Stimulated activated CD4-positive, alpha-beta T cell treated with anti-CD3 and anti-CD28 coated beads, Interleukin-15, amount 100 ng/mL, for 1 hour (primary cell): ENCODE results near the gene IQCE.

Experiments
- DNase-seq, 2 donors: peaks; one replicate each; pipeline ENCODE4 v3.0.0-alpha.2; 2020; ENCODE audit warnings: low read depth in 1 of 2, low spot score in 1 of 2

Gene IQCE

DNA sequence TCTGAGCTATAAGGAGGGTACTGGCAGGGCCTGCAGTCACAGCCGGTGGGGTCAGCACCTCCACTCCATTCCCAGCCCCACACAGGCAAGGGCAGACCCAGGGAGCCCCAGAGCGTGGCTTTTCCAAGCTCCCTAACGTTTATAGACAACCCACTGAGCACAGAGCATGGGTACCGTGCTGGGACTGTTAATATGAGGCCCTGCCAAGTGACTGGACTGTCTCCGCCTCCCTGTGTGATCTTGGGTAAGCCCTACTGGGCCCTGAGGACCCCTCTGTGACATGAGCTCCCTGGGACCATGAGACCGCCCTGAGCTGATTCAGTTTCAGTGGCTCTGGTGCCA is 85.4 kb downstream of the IQCE start:
- DNase-seq = no peak

DNA sequence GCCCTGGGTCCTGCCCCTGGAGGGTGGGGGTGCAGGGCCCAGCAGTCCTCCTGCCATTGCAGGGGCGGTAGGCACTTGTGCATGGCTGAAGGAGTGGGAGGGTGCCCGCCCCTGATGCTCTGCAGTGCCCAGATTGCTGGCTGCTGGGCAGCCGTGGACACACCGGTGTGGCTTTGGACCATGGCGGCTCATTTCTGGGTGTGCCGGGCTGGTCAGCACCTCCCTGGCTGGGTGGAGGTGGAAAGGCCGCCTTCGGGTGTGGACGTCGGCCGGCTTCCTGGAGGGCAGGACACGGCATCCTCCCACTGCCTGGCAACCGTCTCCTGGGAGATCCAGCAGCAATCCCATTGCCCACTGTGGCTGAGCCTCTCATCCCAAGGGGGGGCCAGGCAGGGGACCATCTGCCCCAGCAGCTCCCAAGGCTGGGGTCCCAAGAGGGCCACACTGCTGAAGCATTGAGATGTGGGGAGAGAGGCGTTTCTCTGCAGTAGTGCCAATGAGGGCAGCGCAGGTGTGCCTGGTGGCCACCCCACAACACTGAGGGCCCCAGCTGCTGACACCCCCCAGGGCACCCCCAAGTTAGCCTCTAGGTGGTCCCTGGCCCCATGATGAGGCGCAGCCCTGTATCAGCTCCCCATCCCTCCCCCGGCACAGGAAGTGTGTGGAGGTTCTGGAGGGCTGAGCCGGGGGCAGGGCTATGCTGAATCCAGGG is 85.9 kb downstream of the IQCE start:
- no peak for DNase-seq

DNA sequence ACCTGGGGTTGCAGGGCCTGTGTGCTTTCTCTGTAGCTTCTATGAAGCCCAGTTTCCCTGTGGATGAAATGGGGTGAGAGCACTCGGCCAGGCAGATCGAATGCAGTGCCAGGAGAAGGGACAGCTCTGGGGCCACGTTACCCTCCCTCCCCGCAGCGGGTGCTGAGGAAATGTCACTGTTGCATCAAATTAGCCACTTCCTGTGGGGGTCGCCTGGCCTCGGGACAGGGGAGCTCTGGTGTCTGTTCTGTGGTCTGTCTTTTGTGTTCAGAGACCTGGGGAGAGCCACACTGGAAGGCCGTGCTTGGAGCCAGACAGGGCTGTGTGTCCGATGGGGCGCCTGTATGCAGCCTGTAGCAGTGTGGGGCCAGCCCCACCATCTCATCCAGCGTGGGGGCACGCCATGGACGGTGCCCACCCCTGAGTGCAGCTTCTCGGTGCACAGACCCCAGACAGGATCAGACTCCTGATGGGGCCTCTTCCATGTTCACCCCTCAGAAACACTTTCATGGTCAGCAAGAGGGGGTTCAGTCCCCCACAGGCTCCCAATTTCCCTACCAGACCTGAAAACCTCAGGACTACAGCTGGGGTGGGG is 86.6 kb downstream of the IQCE start:
- DNase-seq = no peak

DNA sequence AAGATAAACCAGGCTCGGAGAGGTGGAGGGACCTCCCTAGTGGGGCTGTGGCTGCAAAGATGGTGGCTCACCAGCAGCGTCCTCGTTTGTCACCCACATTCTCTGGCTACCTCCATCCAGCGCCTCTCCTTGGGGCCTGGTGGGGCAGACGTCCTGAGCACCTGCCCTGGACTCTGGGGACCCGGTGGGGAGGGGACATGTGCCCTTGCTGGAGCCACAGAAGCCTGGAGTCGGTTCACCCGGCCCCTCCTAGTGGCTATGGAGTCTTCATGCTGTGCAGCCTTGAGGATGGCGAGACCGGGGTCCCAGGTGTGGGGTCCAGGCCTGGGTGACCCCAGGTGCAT is 87.5 kb downstream of the IQCE start:
- DNase-seq = no peak

DNA sequence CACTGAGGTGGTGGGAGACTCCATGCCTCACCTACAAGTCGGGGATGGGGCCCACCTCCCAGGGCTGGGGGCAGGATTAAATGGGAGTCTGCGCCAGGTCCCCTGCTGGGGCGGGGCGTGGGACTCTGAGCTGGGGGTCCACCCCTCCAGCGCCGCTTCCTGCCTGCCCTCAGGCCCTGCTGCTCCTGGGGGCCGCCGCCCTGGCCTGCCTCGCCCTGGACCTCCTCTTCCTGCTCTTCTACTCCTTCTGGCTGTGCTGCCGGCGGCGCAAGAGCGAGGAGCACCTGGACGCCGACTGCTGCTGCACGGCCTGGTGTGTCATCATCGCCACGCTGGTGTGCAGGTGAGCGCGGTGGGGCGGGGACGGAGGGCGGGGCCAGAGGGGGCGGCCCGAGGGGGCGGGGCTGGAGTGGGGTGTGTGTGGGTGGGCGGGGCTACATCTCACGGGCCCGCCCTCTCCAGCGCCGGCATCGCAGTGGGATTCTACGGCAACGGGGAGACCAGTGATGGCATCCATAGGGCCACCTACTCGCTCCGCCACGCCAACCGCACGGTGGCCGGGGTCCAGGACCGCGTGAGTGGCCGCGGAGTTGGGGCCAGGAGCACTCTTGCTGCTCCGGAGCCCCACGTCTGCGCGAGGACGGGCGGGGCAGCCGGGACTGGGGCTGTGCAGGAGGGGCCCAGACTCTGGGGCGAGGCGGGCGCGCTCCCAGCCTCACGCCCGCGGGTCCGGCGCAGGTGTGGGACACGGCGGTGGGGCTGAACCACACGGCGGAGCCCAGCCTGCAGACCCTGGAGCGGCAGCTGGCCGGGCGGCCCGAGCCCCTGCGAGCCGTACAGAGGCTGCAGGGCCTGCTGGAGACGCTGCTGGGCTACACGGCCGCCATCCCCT is 88.1 kb downstream of the IQCE start:
- no peak for DNase-seq

DNA sequence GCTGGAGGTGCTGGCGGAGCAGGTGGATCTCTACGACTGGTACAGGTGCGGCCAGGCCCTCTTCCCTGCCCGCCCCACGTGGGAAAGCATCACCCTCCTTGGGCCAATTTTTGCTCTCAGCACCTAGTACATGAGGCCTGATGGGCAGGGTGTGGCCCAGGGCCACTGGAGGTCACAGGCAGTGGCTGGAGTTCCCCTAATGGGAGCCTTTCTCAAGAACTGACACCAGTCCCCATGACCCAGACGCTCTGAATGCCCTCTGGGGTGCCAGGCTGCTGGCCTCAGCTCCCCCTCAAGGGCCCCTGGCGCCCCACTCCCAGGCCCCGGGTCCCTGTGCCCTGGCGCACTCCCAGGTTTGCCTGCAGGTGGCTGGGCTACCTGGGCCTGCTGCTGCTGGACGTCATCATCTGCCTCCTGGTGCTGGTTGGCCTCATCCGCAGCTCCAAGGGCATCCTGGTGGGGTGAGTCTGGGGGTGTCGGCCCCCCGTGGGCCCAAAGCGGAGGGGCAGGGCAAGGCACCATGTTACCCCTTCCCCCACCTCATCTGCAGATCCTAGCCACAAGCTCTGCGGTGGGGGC is 88.9 kb downstream of the IQCE start:
- DNase-seq = no peak

DNA sequence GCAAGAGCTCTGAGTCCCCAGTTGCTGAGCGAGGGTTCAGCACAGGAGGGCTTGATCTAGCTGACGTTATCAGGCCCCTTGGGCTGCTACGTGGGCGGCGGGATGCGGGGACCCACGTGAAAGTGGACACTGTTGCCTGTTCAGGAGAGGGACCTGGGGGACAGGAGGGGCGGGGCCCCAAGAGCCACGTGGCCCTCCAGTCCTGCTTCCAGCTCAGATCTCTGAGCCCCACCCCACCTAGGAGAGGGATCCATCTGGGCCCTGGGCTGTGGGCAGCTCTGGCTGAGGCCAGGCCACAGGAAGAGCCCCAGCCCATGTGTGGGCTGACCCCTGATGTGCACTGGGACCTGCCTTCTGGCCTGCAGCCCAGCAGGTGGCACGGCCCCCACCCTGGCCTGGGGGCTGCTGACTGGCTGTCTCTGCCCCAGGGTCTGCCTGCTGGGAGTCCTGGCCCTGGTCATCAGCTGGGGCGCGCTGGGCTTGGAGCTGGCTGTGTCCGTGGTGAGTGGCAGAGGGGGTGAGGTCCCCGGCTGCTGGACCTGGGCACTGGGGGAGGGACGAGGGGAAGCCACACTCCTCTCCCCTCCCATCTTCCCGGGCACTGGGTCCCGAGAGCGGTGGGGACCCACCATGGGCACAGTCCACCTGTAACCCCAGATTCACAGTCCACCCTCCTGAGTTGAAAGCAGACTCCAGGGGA is 90.5 kb downstream of the IQCE start:
- no peak for DNase-seq

DNA sequence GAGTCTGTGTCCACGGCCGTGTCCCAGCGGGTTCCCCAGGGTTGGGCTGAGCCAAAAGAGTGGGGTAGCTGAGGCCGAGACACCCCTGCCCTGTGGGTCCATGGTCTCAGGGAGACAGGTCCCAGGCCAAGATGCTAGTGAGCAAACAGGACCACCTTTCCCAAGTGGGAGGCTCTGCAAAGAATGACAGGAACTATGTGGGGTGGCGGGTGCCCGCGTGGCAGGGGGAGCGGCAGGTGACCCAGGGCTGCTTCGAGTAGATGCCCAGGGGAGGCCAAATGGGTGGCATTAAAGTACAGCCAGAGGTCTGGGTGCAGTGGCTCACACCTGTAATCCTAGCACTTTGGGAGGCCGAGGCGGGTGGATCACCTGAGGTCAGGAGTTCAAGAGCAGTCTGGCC is 91.2 kb downstream of the IQCE start:
- DNase-seq = no peak

DNA sequence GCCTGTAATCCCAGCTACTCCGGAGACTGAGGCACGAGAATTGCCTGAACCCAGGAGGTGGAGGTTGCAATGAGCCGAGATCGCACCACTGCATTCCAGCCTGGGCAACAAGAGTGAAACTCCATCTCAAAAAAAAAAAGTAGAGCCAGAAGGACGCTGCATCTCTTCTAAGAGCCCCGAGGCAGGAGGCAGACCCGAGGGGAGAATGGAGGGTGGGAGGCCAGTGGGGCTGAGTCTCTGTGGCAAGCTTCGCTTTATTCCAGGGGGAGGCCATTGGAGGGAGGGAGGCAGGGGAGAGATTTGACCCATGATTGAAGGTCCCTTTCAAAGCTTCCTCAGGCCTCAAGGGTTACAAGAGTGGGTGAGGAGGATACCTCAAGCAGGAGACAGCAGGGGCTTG is 91.7 kb downstream of the IQCE start:
- DNase-seq = no peak

DNA sequence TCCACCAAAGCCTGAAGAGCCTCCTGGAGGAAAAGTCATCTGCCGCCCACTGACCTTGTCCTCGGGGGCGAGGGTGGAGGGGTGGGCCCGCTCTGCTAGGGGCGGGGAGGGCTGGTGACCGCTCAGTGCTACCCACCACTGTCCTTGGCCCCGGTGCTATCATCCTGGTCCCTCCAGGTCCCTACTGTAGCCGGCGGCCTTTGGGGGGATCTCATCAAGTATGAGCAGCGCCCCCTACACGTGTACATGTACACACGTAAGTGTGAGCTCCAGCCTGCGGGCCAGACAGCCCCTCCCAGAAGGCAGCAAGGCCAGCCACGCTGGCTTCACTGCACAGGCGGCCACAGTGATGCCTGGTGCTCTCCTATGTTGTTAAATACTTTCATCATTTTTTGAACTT is 92.6 kb downstream of the IQCE start:
- DNase-seq = no peak

DNA sequence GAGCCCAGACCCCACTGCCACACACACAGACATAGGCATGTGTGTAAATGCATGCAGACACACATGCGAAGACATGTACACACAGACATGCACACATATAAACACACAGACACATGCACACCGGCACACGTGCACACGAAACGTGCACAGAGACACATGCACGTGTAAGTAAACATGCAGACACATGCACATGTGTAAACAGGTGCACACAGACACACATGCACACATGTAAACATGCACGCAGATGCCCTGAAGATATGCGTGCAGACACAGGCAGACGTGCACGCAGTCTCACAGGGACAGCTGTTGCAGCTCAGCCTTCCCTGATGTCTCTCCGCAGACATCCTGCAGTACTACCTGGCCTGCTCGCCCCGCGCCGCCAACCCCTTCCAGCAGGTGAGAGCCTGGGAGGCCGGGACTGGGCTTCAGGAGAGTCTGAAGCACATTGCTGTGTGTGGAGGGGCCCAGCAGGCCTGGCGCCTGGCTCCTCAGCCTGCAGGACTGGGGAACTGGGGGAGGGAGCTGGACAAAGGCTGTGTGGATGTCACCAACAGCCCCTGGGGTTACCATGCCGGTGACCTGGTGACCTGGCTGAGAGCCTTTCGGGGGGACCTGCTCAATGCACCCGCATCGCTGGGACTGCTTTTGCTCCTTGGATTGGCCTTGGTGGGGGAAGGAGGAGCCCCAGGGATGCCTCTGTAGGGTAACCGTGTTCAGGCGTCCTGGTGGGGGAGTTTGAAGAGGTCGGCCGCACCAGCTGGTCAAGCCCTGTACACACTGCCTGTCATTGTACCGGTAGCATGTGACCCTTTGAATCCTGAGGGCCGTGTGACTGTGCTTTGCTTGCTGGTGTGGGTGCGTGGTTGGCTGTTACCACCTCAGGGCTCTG is 93.3 kb downstream of the IQCE start:
- DNase-seq = no peak

DNA sequence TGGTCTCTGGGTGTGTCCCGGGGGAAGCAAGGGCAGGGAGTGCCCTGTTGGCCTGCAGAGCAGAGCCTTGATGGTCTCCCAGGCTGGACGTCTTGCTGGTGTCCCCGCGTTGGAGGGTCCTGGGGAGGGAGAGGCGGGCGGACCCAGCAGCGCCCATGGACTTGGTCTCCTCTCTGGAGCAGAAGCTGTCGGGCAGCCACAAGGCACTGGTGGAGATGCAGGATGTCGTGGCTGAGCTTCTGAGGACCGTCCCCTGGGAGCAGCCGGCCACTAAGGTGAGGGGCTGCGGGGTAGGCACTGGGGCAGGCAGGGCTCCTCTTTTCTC is 93.9 kb downstream of the IQCE start:
- DNase-seq = no peak

DNA sequence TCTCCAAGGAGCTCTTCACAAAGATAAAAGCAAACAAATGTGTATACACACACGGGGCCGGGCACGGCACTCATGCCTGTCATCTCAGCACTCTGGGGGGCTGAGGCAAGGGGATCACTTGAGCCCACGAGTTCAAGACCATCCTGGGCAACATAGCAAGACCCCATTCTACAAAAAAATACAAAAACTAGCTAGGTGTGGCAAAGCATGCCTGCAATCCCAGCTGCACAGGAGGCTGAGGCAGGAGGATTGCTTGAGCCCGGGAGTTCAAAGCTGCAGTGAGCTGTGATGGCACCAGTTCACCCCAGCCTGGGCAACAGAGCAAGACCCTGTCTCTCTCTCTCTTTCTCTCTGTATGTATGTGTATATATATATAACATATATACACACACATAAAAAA is 95.3 kb downstream of the IQCE start:
- DNase-seq = no peak

DNA sequence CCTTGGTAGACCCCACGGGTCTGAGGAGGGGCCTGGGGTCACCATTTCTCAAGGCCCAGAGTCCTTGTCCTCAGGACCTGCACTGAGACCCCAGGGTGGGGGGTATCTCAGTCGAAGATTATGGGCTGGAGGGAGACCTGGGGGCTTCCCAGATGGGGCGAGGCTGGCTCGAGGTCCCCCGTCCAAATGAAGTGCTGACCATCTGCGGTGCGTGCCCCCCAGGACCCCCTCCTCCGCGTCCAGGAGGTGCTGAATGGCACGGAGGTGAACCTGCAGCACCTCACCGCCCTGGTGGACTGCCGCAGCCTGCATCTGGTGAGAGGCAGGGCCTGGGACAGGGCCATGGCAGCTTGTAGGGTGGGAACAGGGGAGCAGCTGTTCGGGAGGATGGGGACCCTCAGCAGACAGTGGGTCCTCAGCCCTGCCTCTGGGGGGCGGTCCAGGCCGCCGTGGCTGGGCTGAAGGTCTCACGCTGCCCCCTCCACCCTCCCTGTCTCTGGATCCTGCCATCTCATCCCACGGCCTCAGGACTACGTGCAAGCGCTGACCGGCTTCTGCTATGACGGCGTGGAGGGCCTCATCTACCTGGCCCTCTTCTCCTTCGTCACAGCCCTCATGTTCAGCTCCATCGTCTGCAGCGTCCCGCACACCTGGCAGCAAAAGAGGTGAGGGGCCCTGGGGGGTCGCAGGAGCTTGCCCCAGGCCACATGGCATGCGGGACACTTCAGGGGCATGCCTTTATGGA is 97.3 kb downstream of the IQCE start:
- DNase-seq = no peak

DNA sequence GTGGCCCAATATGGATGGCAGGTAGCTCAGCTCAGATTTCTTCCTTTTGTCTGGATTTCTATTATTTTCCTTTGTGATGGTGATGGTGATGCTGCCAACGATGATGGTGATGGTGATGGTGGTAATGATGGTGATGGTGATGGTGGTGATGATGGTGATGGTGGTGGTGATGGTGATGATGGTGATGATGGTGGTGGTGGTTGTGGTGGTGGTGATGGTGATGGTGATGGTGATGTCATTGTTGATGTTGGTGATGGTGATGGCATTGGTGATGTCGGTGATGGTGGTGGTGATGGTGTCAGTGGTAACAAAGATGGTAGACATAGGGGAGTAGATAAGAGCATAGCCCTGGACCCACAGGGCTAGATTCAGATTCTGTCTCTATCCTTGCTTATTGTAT is 98.4 kb downstream of the IQCE start:
- DNase-seq = no peak

DNA sequence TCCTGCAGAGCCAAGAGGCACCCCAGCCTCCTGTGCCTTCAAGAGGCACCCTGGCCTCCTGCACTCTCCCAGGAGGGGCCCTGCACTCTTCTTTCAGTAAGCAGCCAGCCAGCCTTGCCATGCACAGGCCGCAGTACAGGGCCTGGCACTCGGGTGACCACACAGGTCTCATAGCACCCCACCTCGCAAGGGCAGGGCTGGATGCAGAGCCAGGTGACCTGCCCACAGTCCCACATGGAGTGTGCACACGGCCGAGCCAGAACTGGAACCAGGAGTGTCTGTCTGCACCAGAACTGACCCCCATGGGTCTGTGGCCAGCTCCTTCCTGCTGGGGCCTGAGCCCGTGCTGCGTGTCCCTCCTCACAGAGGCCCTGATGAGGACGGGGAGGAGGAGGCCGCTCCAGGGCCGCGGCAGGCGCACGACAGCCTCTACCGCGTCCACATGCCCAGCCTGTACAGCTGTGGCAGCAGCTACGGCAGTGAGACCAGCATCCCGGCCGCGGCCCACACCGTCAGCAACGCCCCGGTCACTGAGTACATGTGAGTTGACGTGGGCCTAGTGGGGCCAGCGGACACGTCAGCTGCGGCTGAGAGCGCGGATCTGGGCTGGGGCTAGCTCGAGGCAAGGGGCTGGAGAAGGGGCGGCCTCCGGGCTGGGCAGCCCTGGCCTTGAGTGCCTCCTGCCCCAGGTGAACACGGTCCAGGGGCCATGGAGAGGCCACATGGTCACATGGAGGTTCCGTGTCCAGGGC is 99.3 kb downstream of the IQCE start:
- no peak for DNase-seq

DNA sequence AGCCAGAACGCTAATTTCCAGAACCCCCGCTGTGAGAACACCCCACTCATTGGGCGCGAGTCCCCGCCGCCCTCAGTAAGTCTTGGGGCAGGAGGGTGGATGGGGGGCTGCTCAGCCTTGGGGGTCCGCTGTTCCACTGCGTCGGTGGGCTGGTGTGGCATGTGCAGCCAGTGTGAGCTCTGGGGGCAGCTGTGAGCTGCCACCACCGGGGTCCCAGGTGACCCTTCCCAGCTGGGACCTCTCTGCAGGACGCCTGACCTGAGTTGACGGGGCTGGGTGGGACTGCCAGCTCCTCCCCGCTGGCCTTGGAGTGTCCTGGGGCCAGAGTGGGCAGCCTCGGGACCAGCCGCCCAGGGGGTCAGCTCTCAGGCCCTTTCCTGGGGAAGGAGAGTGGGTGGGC is 100.2 kb downstream of the IQCE start:
- DNase-seq = no peak

DNA sequence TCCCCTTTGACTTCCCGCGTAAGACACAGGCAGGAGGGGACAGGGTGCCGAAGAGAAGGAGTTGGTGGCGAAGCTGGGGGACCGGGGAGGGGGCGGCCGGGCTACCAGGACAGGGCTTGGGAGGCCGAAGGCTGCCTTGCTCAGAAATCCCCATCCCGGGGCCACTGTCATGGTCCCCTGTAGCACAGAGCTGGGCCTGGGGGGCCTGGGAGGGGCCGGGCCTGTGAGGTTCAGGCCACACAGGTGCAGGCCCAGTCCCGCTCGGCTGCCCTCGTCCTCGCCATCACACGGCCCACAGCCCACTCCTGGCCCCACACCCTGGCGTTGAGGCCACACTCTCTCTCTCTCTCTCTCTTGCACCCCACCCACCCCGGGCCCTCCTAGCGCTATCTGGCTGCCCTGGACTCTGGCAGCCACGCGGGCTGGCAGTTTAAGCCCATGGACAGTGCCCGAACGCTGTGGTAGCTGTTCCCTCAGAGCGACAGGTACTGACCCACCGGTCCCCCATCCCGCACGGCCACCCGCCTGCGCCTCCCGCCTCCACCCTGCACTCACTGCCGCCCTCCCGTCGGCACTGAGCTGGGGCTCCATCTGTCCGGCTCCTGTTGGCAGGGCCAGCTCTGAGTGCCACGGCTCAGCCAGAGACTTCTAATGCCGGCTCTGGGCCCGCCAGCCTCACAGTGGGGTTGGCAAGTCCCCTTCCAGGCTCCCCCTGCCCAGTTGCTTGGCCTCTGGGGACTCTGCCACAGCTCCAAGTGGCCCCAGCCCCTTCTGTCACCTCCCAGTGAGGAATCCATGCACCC is 101.0 kb downstream of the IQCE start:
- DNase-seq = no peak
